DMS53 treated with DMSO at 0.1 percent for 48 hours (cell line): ENCODE data around the gene XRCC3.

ENCODE experiments used
- DNase-seq: peaks from one replicate; lab custom pipeline; 2025; ENCODE audit not compliant: unreplicated experiment; lab: John Stamatoyannopoulos, UW

Gene XRCC3

DNA sequence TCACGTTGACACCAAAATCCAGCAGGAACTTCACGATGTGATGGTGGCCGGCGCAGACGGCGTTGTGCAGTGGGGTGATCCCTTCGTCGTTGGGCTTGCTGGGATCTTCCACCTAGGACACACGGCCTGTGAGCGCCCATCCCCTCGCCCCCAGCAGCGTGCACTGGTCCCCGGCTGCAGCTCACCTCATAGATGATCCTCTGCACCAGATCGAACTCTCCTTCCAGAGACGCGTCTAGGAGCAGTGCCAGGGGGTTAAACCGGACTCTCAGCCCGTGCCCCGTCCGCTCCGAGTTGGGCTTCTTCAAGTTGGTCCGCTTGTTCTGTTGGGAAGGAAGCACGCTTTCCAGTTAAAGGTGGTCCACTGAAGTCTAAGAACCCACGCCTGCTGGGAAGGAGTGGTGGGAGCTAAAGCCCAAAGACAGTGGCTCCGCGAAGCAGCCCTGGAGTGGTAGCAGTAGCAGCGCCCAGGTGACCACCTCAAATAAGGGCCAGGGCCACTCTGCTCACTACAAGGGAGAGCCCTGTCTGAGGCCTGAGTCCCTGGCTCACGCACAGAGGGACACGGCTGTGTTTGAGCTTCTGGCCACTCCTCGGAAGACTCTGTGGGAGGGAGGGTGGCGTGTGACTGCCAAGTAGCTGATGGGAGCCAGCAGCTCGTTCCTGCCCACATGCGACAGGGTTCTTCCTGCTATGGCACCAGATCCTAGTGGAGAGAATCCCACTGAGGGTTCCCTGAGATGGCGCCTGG, 23.6 kb upstream of the XRCC3 start:
- no peak for DNase-seq

DNA sequence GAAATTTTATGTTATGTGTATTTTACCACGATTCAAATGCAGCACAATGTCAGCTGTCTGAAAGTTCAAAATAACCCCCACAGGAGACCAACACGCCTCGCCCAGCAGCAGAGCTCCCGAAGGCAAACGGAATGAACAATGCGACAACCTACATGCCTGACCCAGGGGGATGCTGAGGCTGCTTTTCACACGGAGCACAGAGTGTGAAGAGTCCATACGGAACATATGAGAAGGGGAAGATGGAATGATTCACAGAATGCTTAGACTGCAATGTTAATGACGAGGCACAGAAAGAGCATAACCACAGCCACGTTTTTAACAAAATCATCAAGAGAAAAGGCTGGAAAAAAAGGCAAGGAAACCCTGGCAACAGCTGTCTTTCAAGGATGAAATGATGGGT, 22.9 kb upstream of the XRCC3 start:
- no peak for DNase-seq

DNA sequence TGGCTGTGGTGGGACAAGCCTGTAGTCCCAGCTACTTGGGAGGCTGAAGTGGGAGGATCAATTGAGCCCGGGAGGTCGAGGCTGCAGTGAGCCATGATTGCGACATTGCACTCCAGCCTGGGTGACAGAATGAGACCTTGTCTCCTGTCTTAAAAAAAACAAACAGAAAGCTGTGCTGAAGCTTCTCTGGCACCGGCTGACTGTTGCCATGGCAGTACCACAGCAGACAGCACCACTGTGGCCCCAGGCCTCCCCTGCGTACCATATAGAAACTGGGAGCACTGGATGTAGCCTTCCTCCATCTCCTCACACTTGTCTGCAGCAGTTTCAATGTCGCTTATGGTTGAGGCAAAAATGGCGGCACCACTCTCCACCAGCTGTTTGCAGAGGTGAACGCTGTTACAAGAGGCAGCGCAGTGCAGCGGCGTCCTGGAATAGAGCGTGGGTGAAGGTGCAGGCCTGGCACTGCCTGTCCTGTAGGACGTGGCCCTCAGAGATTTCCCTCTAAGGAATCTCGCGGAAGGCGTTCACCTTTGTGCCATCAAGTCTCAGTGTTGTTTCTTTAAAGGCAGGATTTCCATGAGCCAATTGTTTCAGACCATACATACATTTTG, 22.3 kb upstream of the XRCC3 start:
- DNase-seq: no peak

DNA sequence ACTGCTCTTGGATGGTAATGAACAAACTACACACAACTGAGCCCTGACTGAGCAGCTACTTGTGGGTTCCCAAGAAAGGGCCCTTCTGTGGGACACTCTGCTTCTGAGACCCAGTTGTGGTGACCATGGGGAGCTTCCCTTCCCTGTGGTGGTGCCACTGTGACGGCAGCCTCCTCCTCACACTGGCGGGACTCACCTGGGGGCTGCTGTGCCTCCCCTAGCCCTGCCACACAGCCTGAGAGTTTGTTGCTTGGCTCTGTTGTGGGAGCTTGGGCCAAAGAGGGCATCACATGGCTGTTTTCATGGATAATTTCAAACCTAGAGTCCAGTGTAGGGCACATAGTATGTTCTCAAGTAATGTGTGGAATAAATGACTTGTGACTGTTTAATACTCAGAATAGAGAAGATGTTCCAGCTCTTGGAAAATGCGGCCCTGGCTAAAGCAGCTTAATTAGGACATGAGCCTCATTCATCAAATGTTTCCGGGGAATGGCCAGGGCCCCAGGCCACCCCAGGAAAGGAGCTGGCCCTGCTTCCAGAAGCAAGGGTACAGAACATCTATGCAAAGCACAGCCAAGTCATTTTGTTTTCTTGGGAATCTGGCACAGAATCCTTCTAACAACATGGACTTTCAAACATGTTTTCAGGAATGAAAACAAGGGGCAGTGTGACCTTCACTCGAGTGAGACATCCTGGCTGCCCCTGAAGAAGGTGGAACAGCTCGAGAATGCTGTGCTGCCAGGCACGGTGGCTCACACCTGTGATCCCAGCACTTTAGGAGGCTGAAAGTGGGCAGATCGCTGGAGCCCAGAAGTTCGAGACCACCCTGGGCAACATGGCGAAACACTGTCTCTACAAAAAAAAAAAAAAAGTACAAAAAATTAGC, 21.5 kb upstream of the XRCC3 start:
- DNase-seq: no peak

DNA sequence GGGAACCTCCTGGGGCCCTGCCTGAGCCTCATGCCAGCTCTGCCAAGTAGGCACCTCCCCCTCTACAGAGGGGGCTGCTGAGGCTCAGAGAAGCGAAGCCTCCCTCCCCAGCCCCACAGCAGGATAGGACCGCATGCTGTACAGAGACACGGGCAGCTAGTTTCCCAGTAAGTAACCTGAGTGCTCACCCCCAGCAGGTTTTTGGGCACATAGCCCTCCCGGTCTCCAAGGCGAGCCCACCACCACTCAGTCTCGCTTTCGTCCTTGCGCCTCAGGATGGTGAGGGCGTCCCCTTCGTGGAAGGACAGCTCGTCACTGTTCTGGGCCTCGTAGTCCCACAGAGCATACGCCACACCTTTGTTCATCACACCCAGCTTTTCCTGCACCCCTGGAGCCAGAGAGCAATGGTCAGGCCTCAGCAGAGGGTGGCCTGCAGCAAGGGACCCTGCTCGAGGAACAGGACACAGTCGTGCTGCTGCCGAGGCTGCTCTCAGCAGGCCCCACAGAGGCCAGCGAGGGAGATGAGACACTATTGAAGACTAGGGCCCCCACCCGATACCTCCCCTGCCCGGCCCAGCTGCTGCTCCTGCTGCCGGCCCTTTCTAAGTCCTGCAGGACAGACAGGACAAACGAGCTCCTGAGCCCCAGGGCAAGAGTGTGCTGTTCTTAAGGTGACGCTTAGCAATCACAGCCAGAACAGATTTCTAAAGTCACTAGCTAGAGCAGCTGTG, 20.7 kb upstream of the XRCC3 start:
- no peak for DNase-seq

DNA sequence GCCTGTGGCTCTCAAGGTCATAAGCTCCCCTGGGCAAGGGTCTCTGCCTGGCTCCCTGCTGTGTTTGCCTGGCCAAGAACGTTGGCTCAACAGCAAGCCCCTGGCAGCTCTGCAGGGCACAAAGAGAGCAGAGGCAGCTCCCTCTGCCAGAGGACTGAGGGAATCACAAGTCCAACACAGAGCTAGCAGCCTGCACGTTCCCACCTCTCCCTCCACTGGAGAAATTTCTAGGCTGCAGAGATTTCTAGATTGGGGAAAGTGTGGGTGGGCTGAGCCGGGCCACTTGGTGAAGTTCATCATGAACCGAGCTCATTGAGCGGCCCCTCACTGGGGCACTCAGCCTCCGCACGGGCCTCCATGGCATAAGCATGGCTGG, 20.2 kb upstream of the XRCC3 start:
- no peak for DNase-seq

DNA sequence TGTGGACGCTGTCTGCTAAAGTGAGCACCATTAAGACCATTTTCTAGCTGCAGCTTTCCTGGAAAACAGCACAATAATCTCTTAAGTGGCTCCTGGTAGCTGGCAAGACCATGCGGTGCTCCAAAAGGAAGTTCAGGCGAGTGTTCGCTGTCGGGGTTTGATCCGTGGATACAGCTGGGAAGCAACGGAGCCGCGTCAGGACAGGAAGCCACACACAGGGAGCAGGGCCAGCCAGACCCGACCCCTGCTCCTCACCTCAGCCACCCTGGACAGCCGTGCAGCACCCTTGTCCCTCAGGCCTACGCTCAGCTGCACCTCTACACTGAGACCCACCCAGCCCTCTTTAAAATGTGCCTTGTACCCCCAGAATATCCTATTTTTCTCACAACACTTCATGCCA, 19.8 kb upstream of the XRCC3 start:
- no peak for DNase-seq

DNA sequence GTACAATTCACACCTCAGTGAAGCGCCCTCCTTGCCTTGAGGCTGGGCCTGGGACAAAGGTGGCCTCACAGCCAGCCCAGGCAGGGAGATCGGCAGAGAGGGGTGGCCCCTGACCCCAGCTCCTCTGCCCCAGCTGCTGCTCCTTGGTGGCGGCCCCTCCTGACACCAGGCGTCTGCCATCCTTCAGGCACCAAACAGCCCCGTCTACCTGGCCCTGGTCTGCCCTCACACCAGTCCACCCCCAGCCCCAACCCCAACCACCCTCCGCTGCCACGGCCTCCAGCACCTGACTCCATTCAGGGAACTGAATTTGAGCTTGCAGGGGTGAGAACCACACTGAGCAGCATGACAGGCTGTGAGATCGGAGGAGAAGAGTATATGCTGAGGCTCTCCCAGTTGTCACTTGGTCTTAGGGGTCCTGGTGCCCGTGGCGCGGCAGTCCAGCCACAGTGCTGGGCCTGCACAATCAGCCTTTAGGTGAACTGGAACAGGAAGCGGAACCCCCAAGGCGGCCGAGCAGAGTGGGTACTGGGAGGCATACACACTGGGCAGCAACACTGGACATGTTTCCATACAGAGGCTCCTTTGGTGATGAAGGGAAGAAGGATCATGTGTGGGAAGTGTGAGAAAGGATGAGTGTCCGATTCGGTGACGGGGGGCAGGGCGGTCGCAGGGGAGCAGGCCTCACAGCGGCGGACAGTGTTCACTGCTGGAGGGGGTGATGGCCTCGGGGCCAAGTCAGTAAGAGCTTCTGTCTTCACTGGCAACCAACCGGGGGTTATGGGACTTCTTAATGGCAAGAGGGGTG, 19.0 kb upstream of the XRCC3 start:
- DNase-seq: no peak

DNA sequence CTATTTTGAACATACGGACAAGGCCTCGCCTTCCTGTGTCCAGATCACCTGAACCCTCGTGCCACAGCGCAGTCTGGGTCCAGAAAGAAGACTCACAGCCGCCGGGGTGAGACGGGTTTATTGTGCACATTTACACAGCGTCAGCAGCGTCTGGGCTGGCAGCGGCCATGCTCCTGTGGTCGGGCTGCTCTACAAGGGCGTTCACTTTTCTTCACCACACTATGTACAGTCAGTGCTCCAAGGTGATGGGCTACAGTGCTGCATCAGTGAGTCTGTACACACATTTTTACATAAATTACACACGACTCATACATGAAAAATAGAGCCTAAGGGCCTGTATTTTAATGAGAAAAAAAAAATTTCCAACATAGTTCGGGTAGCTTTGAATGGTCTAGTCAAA, 18.4 kb upstream of the XRCC3 start:
- DNase-seq: no peak

DNA sequence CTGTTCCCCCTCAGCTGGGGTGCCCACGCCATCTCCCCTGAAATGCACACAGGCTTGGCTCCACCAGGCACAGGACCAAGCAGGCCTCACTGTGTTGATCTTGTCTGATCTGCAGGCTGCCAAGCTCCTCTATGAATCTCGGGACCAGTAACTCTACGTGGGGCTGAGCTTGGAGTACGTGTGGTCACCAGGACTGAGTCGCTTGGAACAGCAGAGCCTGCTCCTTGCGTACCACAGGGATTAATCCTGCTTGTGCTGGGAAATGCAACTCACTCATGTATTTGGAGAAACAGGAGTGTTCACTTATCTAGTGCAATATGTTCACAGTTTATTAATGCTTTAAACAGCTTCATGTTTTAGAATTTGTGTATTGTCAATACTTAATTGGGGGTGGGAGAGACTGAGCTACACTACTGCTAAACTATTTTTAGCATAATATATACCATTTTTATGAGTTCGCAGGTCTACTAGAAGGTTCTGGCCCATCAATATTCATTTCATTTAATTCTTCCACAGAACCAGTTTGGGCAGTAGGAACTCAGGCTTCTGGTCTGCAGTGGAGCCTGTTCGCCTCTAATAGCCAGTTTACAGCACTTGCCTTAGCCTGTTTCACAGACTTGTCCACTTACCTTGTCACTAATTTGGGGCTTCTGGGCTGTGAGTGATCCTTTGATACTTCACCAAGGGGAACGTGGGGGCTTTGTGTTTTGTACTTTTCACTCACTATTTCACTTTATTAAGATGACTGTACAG, 17.8 kb upstream of the XRCC3 start:
- no peak for DNase-seq

DNA sequence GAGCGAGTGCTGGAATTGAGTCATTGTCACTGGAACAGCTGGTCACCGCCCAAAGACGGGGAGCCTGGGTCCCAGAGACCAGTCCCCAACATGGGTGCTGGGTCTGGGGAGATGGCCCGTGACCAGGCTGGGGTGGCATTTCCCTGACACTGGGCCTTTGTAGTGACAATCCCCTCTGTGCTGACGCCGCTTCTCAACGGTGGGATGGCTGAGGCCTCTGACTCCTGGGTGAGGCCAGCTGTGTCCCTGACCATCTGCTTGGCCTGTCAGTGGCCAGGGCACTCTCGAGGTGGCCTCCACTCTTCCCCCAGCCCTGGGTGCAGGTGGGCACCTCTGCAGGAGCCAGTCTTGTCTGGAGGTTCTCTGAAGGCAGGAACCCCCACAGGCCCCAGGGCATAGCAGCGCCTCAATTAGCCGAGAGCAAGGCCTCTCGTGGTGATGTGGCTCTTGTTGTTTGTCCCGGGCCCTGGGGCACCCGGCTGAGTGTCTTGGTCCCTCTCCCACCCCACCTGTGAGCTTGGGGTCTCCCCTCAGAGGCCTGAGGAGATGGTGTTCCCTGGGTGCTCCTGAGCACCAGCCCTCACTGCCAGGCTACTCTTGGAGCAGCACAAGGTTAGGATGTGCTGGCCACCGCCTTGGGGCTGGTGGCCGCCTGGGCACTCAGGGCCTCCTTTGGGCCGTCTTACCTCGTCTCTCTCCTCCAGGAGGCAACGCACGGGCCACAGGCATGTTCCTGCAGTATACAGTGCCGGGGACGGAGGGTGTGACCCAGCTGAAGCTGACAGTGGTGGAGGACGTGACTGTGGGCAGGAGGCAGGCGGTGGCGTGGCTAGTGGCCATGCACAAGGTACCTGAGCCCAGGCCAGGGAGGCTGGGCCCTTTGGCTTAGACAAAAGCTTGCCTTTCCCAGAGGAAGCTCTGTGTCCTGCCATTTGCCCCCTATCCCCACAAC, 16.9 kb upstream of the XRCC3 start:
- DNase-seq: no peak

DNA sequence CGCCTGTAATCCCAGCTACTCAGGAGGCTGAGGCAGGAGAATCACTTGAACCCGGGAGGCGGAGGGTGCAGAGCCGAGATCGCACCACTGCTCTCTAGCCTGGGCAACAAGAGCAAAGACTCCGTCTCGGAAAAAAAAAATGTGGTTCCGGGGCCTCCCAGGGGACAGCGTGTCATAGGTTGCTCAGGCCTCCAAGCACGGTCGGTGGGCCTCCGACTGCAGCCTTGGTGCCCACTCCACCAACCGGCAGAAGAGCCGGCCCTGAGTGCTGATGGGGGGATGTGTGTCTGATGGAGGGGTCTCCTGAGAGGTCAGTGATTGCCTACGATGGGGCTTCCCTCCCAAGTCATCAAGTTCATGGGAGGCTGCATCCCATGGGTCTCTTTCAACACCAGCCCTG, 16.2 kb upstream of the XRCC3 start:
- DNase-seq: no peak

DNA sequence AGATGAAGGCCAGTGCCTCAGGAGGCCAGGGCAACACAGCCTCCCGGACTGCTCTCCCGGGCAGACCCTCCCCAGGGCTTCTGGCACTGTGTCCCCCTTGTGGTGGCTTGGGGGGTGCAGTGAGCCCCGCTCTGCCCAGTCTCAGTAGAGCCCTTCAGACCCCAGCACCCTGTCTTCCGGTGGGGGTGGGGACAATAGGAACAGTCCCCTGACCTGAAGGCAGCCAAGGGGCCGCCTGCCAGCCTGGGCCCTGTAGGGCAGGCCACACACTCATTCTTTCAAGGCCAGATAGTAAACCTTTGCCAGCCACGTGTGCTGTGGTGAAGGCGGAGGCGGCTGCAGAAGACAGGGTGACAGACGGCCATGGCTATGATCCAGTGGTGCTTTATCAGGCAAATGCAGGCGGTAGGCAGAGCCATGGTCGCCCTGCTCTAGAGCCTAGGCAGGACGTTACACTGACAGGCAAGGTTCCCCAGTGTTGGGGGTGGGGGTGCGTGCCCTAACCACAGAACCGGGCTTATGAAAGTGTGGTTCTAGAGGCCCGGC, 15.3 kb upstream of the XRCC3 start:
- DNase-seq: no peak

DNA sequence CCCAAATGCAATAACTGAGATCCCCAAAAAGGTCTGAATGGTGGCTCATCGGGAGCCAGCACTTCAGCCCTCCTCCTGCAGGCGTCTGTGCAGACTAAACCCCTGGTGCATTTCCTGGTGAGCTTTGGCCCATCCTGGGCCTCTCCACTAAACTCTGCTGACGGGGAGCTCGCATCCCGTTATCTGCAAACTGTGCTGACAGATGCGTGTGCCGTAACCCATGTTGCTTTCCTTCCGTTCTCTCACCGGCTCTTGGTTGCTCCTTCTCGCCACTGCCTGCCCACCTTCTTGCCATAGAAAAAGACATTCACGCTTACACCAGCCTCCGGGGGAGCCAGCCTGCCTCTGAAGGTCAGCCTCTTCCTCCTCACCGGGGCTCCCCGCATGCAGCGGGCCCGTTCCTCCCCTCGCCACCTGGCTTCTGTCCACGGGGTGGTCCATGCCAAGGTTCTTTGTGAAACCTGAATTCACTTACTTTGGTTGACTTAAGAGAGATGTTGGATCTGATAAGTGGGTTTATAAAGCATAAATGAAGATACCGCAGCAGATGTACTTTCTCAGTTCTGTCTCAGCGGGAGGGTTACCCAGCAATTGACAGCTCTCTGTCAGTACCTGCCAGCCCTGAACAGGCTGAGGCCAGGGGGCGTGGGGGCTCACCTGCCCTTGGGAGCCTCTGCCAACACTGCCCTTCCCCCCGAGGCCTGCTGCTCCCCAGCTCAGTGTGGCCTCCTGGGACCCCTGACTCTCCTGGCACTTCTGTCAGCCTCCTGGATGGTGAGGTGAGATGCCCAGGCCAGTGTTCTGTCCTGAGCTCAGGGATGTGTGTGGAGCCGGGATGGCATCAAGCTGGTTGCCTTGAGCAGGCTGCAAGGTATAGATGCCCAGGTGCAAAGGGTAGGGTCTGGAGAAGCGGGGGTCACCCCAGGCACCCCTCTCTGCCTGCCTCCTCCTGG, 14.5 kb upstream of the XRCC3 start:
- DNase-seq: no peak

DNA sequence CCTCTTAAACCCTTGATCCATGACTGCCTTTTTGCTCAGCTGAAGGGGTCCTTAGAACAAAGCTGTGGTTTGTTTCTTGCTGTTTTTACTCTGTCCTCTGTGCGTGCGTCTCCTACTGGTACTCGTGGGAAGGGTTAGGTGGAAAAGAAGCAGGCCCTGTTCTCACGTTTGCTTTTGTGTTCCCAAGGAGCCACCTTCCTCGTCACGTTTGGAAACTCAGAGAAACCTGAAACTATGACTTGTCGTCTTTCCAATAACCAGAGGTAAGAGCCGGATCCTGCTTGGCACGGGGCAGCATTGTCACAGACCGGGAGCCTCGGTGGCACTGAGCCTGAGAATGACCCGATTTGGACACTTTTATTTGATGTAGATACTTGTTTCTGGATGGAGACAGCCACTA, 13.5 kb upstream of the XRCC3 start:
- DNase-seq: no peak

DNA sequence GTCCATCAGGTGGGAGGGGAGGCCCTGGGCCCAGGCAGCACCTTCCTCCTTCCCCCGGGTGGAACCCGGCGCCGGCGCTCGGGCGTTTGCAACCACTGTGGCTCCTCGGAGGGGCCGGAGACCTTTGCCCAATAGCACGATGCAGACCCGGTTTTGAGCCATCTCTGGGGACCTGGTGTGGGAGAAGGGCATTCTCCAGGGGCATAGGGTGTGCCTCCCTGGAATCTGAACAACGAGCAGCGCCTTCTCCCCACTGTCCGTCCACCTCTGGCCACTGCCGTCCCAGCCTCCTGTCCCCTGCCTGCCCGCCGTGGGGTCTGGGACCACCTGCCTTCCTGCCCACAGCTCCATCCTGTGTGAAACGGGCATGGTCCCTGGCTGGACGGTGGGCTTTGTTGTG, 12.9 kb upstream of the XRCC3 start:
- DNase-seq: no peak

DNA sequence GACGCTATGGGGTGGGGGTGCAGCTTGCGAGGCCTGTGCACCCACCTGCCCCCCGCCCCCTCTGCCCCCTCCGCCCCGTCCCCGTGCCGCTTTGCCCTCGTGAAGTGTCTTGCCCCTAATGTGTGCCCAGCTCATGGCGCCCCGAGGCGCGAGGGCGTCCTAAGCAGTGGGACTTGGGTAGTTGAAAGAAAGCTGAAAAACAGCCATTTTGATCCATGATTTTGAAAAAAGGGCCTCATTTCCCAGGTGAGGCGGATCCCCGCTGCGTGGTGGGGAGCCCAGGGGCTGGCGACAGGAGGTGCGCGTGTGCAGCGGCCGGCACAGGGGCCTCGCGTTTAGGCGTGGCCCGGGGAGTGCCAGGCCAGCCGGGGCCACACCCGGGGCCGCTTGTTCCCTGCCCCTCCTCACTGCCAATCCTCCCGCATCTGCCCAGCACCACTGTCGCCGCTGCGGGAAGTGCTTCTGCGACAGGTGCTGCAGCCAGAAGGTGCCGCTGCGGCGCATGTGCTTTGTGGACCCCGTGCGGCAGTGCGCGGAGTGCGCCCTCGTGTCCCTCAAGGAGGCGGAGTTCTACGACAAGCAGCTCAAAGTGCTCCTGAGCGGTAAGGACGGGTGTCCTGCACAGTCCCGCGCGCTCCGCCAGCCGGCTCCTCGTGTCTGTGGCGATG, 12.2 kb upstream of the XRCC3 start:
- DNase-seq: no peak
